ENCODE data around the gene UGT2B7.
"Not testable (repeated sequence)": the region's sequence is repeated elsewhere in the genome, so short reads cannot be mapped to it uniquely, and the experiment has no call there.

UGT2B7 gene

GRCh38 chr4:69078852-69079251, 17.4 kb upstream of the UGT2B7 start:
- DNase-seq (ENCODE audit: low read depth in 1 of 2, low spot score in 1 of 2), result no peak

GRCh38 chr4:69088473-69088872, 7.8 kb upstream of the UGT2B7 start:
- no peak for DNase-seq (ENCODE audit: low read depth in 1 of 2, low spot score in 1 of 2)

DNA sequence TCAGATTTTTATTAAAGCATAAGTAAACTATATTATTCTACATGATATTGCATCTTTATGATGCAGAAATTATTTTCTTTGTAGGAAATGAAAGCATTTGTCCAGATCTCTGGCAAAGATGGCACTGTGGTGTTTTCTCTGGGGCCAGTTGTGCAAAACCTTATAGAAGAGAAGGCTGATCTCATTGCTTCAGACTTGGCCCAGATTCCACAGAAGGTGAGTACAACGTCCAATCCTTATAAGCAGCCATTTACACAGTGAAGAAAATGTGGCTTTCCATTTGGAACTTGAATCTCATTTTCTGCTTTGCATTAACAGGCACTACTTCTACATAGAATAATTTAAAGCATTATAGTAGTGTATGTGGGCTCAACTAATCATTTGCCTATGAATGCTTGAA, 6.9 kb upstream of the UGT2B7 start:
- no peak for DNase-seq (ENCODE audit: low read depth in 1 of 2, low spot score in 1 of 2)

GRCh38 chr4:69092190-69092589, 4.1 kb upstream of the UGT2B7 start:
- no peak for DNase-seq (ENCODE audit: low read depth in 1 of 2, low spot score in 1 of 2)

DNA sequence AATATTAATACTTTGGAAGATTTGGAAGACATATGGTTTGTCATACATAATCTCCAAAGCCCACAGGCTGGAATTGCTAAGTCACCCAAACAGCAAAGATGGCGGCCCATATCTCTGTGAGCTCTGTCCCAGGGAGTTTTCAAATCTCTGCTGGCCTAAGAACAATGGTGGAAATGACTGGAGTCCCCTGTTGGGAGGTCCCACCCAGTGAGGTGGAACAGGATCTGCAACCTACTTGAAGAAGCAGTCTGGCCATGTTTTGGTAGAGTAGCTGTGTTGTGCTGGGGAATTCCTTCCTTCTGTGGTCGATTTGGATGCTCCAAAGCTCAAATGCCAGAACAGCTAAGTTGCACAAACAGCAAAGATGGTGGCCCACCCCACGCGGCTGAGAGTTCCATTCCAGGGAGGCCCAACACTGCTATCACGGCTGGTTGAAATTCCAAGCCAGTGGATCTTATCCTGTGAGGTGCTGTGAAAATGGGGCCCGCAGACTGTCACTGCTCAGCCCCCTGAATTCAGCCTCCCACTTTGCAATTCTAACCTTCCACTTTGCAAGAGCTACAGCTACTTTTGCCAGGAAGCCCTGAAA, 3.2 kb upstream of the UGT2B7 start:
- DNase-seq (ENCODE audit: low read depth in 1 of 2, low spot score in 1 of 2), result no peak

- no peak for DNase-seq (ENCODE audit: low read depth in 1 of 2, low spot score in 1 of 2)
These were observed 2.6 kb upstream of the UGT2B7 start for GRCh38 chr4:69093681-69094080.

DNA sequence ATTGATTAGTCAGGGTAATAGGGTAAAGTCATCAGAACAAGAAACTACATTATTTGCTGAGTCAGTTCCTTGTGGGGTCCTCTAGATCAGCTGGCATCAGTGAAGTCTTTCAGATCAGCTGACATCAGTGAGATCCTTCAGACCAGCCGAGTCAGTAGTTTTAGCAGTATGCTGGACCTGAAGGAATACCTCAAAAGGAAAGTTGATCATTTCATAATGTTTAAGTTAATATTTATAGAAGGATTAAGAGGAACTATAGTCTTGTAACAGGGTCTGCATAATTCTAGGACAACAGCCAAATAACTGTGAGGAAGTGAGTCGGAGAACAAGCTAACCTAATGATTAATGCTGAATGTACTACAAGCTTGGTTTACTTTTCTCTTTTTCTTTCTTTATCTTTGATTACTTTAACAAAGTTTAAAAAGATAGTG, 958 bp upstream of the UGT2B7 start:
- DNase-seq (ENCODE audit: low read depth in 1 of 2, low spot score in 1 of 2), result no peak

DNA sequence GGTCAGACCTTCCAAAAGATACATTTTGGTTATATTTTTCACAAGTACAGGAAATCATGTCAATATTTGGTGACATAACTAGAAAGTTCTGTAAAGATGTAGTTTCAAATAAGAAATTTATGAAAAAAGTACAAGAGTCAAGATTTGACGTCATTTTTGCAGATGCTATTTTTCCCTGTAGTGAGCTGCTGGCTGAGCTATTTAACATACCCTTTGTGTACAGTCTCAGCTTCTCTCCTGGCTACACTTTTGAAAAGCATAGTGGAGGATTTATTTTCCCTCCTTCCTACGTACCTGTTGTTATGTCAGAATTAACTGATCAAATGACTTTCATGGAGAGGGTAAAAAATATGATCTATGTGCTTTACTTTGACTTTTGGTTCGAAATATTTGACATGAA, 536 bp downstream of the UGT2B7 start:
- DNase-seq (ENCODE audit: low read depth in 1 of 2, low spot score in 1 of 2), result no peak

DNA sequence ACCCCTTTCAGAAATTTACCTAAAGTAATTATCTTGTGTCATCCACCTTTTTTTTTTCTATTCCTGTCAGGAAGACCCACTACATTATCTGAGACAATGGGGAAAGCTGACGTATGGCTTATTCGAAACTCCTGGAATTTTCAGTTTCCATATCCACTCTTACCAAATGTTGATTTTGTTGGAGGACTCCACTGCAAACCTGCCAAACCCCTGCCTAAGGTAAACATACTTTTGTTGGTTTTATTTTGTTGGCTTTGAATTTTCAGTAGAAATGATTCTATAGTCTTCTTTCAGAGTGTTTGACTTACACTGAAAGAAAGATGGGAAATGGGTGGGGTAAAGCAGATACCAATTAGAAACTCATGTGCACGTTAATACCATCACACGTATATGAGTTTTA, 2.2 kb downstream of the UGT2B7 start:
- no peak for DNase-seq (ENCODE audit: low read depth in 1 of 2, low spot score in 1 of 2)

DNA sequence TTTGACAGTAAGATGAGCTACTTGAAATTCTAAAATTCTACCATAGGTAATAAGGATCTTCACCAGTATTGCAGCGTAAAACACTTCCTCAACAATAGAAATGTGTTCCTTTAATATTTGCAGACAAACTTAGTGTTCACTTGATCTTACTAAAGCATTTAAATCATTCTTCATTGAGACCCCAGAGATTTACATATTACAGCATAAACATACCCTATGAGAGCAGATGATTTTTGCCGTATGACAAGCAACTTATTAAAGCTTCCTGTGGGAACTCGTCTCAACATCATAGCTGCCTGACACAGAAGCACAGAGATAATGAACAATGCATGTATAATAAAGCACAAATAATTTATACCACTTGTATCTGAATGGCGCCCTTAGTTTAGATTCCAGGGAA, 3.6 kb downstream of the UGT2B7 start:
- no peak for DNase-seq (ENCODE audit: low read depth in 1 of 2, low spot score in 1 of 2)

- DNase-seq (ENCODE audit: low read depth in 1 of 2, low spot score in 1 of 2), result not testable (repeated sequence)
These were observed 6.4 kb downstream of the UGT2B7 start for GRCh38 chr4:69102668-69103067.

GRCh38 chr4:69104719-69105275, 8.5 kb downstream of the UGT2B7 start:
- DNase-seq (ENCODE audit: low read depth in 1 of 2, low spot score in 1 of 2), result no peak

GRCh38 chr4:69115151-69115850, 19.0 kb downstream of the UGT2B7 start:
- not testable (repeated sequence) for DNase-seq (ENCODE audit: low read depth in 1 of 2, low spot score in 1 of 2)

DNA sequence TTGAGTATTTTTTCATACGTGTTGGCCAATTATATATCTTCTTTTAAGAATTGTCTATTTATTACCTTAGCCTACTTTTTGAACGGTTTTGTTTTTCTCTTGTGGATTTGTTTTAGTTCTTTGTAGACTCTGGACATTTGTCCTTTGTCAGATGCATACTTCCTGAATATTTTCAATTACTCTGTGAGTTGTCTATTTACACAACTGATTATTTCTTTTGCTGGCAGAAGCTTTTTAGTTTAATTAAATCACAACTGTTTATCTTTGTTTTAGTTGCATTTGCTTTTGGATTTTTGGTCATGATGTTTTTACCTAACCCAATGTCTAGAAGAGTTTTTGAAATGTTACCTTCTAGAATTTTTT, 19.6 kb downstream of the UGT2B7 start:
- DNase-seq (ENCODE audit: low read depth in 1 of 2, low spot score in 1 of 2), result no peak

- no peak for DNase-seq (ENCODE audit: low read depth in 1 of 2, low spot score in 1 of 2)
These were observed 20.5 kb downstream of the UGT2B7 start for GRCh38 chr4:69116645-69117321.

DNA sequence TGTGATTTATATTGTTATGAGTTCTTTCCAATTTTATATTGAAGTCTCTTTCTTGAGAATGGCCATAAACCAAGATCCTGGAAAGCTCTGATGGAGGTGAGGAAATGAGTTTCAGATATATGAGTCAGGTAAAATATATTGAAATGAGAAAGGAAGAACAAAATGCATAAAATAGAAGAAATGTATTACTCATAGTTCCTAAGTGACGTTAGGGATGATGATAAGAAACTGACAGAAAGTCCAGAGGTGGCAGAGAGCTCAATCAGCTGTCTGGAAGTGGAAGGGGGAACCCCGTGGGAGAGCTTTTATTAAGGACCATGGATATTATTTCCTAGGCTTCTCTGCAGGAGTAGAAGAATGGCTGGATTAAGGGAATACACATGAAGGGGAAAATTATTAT, 24.6 kb downstream of the UGT2B7 start:
- DNase-seq (ENCODE audit: low read depth in 1 of 2, low spot score in 1 of 2), result no peak

DNA sequence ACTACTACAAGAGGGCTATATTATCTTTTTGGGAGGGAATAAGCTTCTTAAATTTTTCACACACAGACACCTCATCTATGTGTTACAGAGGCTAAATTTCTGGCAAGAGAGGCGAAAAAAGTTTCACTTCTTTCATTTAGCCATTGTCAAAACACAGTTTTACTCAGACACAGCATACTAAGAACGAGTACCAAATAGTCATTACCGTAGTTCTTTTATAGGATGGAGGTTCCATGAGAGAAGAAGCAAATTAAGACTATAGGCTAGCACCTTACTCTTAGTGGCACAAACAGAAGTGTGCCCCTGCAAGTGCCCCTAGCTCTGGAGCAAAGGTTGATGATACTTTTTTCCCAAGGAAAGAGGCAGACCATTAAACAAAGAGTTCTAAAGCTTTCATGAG, 26.2 kb downstream of the UGT2B7 start:
- DNase-seq (ENCODE audit: low read depth in 1 of 2, low spot score in 1 of 2), result no peak

DNA sequence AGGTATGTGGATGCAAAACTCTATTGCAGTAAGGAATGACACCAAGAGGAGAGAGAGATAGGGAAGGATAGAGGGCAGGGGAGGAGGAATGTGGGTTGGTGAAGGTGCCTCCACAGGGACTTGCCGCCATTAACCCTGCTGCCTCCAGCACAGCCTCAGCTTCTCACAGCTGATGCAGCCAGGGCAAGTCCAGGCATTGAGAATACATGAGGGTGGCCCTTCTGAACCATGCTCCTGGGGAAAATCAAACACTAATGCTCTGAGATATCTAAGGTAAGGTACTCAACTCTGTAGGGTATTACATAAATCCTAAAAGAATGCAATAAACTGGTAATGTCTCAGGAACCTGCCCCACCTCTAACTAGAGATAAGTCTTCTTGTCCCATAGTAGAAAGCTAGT, 28.7 kb downstream of the UGT2B7 start:
- DNase-seq (ENCODE audit: low read depth in 1 of 2, low spot score in 1 of 2), result no peak

DNA sequence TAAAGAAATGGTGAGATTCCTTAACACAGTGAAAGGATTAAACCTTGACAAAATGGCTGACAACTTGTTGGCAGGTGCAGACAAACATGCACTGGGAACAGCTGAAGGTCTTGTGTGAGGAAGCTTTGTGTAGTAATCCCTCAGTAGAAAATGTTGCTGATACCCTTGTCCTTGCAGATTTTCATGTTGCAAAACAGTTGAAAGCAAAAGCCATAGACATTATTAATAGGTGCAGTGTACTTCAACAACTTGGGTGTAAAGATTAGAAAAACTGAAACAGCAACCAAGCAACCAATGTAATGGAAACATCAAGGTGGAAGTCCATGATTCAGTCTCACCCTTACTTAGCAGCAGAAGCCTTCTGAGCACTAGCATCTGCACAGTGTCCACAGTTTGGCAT, 29.8 kb downstream of the UGT2B7 start:
- DNase-seq (ENCODE audit: low read depth in 1 of 2, low spot score in 1 of 2), result no peak

DNA sequence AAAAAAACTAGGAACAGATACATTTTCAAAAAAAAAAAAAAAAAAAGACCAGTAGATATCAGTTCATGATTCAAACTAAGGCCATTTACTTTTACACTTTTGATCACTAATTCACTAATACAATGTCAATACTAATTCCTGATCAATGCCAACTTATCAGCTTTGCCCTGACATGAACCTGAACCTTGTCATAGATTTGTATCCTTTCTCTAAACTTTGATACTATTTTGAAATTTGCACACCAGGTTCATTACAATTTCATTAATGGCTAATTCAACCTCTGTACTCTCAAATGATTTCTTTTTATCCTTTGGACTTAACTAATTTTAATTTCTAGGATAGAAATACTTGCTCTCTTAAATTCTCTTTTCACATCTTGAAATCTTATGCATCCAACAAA, 37.7 kb downstream of the UGT2B7 start:
- DNase-seq (ENCODE audit: low read depth in 1 of 2, low spot score in 1 of 2), result no peak

DNA sequence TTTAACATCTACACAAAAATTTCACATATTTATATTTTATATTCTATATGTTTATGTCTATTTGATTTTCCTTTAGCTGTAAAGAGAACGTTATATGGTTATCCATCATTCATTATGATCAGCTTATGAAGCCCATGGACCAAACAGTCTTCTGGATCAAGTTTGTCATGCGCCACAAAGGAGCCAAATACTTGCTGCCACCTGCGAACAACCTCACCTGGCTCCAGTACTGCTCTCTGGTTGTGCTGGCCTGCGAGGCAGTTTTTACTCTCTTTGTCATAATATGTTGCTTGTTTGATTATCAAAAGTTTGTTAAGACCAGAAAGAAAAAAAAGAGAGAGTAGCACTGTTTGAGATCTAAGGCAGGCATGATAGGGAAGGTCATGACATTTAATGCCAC, 38.2 kb downstream of the UGT2B7 start:
- DNase-seq (ENCODE audit: low read depth in 1 of 2, low spot score in 1 of 2), result no peak

DNA sequence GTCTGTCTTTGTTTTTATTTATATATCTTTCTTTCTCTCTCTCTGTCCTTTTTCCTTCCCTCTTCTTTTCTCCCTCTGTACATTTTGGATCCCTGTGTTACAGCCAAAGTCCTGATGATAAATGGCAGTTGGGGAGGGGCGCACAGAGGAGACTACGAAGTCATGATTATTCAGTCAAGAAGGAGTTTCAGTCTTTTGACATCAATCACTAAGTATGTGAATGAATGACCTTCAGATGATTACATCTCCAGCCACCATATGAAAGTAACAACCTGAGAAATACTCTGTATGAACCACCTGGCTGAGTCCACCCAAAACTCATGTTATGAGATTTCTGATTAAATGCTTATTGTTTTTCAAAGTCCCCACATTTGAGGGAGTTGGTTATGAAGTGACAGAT, 45.0 kb downstream of the UGT2B7 start:
- DNase-seq (ENCODE audit: low read depth in 1 of 2, low spot score in 1 of 2), result no peak

All from activated CD4-positive, alpha-beta T cell treated with anti-CD3 and anti-CD28 coated beads, Interleukin-2, amount 50 U/mL, for 24 hours (primary cell).